ENCODE measurements around the gene PNPLA7.

DNA sequence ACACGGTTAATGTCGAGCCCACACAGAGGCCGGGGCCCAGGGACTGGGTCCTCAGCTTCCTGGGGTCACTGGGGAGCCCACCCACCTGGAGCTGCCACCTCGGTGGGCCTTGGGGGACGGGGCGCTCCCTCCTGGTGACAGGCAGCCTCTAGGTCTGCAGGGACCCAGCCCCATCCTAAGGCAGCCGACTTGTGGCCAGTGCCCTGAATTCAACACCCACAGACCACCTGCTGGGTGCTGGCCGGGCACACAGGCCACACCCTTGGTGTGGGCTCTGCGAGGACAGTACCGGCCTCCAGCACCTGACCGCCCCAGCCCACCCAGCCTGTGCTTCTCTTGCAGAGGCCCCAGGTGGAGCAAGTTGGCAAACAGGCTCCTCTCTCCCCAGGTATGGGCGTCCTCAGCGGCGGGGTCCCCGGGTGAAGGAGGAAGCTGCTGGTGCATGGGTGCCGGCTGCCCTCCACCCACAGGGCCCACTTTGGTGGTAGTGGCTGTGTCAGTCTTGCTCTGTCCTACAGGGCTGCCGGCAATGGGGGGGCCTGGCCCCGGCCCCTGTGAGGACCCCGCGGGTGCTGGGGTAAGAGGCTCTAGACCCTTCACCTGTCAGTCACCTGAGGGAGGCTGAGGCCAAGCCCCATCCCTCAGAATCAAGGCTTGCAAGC lies 117.4 kb downstream of the PNPLA7 start:
- TF ChIP-seq EZH2 (IDR thresholded peaks at IDR 0.05) (no peak), POLR2AphosphoS5 (IDR thresholded peaks at IDR 0.05; ENCODE audit: borderline replicate concordance, low read depth, low read length) (no peak)

Data from SK-N-MC (cell line).